ENCODE results near the gene IQCH. TPM values are rescaled to one million over a fixed set of nuclear protein-coding genes. Genes with fewer than 3 reads are reported as not detected.
A peak's percentile ranks its signal among the peaks of the same experiment; 100 is the strongest.

Gene IQCH
- total RNA-seq, 1 experiment from 2014 or later, result 1.9 TPM

DNA sequence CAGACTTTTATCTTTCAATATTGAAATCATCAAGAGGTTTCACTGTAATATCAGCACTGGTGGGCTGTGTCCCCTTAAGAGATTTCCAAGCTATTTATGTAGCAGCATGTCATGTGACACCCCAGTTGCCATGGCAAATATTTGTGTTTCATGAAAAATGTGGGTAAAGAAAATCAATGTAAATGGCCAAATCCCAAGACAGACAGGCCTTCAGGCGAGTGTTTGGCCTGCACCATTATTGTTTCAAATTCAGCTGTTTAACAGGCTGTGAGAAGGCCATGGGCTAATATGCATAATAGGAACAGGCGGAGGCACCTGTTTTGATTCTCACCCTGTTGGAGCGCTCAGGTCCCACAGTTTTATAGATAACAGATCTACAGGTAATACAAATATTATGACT, 104.2 kb downstream of the IQCH start:
- Mint-ChIP-seq H3K27ac (0 out of 2 replicates have a peak overlapping the region, but pooled peaks have one; percentile 47), H3K4me1 (peaks cover 19% of the 10 kb centered on the region), H3K27me3 (ENCODE audit: low read depth) (no peaks in the 10 kb centered on the region), H3K9me3 (peaks cover 5% of the 10 kb centered on the region), H3K4me3 (no peak overlapping the region), H3K36me3 (no peaks in the 10 kb centered on the region)
- ChIA-PET POLR2A (no interaction called here), CTCF (interaction anchor here (1.2 kb wide), 1 partner anchor 11 kb away, joined by 3 read pairs; no protein-coding TSS in a partner anchor)
- no peak for ATAC-seq
- no peak for DNase-seq (ENCODE audit: low spot score)
- TF ChIP-seq USF1 (CRISPR knock-in tag; IDR thresholded peaks at IDR 0.05) (no peak), ZNF263 (CRISPR knock-in tag; IDR thresholded peaks at IDR 0.05; ENCODE audit: low read depth) (no peak)
- TF ChIP-seq, protein P1, sequence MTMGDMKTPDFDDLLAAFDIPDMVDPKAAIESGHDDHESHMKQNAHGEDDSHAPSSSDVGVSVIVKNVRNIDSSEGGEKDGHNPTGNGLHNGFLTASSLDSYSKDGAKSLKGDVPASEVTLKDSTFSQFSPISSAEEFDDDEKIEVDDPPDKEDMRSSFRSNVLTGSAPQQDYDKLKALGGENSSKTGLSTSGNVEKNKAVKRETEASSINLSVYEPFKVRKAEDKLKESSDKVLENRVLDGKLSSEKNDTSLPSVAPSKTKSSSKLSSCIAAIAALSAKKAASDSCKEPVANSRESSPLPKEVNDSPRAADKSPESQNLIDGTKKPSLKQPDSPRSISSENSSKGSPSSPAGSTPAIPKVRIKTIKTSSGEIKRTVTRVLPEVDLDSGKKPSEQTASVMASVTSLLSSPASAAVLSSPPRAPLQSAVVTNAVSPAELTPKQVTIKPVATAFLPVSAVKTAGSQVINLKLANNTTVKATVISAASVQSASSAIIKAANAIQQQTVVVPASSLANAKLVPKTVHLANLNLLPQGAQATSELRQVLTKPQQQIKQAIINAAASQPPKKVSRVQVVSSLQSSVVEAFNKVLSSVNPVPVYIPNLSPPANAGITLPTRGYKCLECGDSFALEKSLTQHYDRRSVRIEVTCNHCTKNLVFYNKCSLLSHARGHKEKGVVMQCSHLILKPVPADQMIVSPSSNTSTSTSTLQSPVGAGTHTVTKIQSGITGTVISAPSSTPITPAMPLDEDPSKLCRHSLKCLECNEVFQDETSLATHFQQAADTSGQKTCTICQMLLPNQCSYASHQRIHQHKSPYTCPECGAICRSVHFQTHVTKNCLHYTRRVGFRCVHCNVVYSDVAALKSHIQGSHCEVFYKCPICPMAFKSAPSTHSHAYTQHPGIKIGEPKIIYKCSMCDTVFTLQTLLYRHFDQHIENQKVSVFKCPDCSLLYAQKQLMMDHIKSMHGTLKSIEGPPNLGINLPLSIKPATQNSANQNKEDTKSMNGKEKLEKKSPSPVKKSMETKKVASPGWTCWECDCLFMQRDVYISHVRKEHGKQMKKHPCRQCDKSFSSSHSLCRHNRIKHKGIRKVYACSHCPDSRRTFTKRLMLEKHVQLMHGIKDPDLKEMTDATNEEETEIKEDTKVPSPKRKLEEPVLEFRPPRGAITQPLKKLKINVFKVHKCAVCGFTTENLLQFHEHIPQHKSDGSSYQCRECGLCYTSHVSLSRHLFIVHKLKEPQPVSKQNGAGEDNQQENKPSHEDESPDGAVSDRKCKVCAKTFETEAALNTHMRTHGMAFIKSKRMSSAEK (CRISPR knock-in tag; IDR thresholded peaks at IDR 0.05; ENCODE audit: borderline replicate concordance), result no peak
- TF ChIP-seq, protein P2, sequence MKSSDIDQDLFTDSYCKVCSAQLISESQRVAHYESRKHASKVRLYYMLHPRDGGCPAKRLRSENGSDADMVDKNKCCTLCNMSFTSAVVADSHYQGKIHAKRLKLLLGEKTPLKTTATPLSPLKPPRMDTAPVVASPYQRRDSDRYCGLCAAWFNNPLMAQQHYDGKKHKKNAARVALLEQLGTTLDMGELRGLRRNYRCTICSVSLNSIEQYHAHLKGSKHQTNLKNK (CRISPR knock-in tag; IDR thresholded peaks at IDR 0.05), result no peak

DNA sequence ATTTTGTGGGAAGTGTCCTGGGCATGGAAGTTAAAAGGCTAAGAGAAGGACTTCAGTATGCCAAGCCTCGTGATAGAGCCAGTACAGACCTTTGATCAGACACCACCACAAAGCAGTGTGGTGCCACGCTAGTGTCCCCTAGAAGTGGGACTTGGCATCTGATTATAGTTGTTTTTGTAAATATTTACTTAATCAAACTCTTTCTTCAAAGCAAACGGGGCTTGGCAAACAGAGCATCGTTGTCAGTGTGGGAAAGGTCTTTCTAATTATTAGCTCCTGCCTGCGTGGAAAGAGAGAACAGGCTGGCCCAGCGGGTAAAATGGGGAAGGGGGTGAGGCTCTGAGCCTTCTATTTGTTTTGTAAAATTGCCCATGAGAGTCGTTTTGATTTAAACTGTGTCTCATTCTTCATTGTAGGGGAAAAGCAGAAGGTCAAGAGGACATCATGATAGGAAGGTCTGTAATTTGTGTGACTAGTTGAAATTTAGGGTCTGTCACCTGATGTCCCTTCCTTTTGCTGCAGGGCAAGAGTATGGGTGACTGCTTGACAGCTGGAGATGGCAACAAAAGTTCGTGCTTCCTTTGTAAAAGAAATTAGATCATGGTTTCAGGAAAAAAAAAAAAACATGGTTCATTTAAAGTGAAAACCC, 105.0 kb downstream of the IQCH start:
- no peak overlapping the region for H3K4me3 Mint-ChIP-seq
- H3K27ac Mint-ChIP-seq, result no peak overlapping the region
- peaks cover 5% of the 10 kb centered on the region for H3K9me3 Mint-ChIP-seq
- POLR2A ChIA-PET, result no interaction called here
- CTCF ChIA-PET, result interaction anchor here (1.2 kb wide), 1 partner anchor 11 kb away, joined by 3 read pairs; no protein-coding TSS in a partner anchor
- ATAC-seq (no peak), DNase-seq (ENCODE audit: low spot score) (no peak)
- no peaks in the 10 kb centered on the region for H3K36me3 Mint-ChIP-seq
- H3K27me3 Mint-ChIP-seq (ENCODE audit: low read depth), result no peaks in the 10 kb centered on the region
- peaks cover 19% of the 10 kb centered on the region for H3K4me1 Mint-ChIP-seq
- TF ChIP-seq CBFB (CRISPR knock-in tag; IDR thresholded peaks at IDR 0.05; ENCODE audit: low read depth), result no peak
- TF ChIP-seq MYBL2 (CRISPR knock-in tag; IDR thresholded peaks at IDR 0.05), result no peak
- TF ChIP-seq CREM (CRISPR knock-in tag; IDR thresholded peaks at IDR 0.05), result no peak
- TF ChIP-seq ARID4B (CRISPR knock-in tag; IDR thresholded peaks at IDR 0.05; ENCODE audit: borderline replicate concordance), result no peak
- no peak for TF ChIP-seq HMGA2 (CRISPR knock-in tag; IDR thresholded peaks at IDR 0.05)
- TF ChIP-seq TP53 (CRISPR knock-in tag; IDR thresholded peaks at IDR 0.05), result no peak
- no peak for TF ChIP-seq FOXJ3 (CRISPR knock-in tag; IDR thresholded peaks at IDR 0.05; ENCODE audit: borderline replicate concordance)
- TF ChIP-seq CTCF (IDR thresholded peaks at IDR 0.05), result no peak
- TF ChIP-seq USF2 (CRISPR knock-in tag; IDR thresholded peaks at IDR 0.05), result no peak
- no peak for TF ChIP-seq CREB1 (CRISPR knock-in tag; IDR thresholded peaks at IDR 0.05)
- no peak for TF ChIP-seq GABPB1 (CRISPR knock-in tag; IDR thresholded peaks at IDR 0.05)
- no peak for TF ChIP-seq TEAD1 (CRISPR knock-in tag; IDR thresholded peaks at IDR 0.05)
